Measurements from ENCODE around the gene FUBP1.

- TF ChIP-seq CTCF (IDR thresholded peaks at IDR 0.05; ENCODE audit: low read length) = no peak
- no peak for TF ChIP-seq EZH2 (optimal IDR thresholded peaks at IDR 0.05; ENCODE audit: low read depth, low read length)
- no peak for TF ChIP-seq EZH2phosphoT487 (IDR thresholded peaks at IDR 0.05; ENCODE audit: low read length)
Measured at GRCh38 chr1:77926561-77927357, 52.1 kb downstream of the FUBP1 start.
